ENCODE results near the gene PIP5KL1. TPM values are rescaled to one million over a fixed set of nuclear protein-coding genes. Genes with fewer than 3 reads are reported as not detected.

The PIP5KL1 gene
- total and polyA plus RNA-seq, 2 of the 4 experiments (the other 2 are of a cell fraction): 0.36 to 3.6 TPM

DNA sequence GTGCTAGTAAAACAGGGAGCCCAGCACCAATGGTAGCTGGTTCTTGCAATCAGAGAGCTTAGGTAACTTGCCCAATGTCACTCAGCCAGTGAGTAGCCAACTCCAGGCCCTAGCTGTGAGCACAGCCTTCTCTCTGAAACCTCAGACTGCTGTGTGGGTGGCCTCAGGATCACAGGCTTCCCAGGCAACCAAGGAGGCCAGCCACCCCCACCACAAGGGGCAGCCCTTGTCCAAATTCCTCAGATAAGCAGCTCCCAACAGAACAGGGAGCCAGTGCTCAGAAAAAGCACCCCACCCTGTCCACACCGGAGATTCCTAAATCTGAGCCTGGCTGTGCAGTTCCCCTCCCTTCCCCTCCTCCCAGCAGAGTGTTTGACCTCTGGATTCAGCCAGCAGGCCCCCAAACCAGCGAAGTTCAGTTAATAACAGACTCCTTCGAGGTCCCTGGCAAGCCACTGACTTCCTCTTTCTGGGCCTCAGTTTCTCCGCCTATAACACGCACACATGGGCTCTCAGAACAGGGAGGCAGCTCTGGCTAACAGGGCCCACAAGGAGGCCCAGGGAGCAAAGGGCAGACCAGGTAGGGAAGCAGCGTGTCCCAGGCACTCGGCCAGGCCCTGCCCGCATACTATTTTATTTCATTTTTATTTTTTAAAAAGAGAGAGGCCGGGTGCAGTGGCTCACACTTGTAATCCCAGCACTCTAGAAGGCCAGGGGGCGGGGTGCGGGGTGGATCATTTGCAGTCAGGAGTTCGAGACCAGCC, 47.5 kb upstream of the PIP5KL1 start:
- in situ Hi-C loops (cut with MboI; ENCODE audit: low sequenced_read_pairs): no loop called here

More for the DNA sequence above, 47.5 kb upstream of the PIP5KL1 start:
- intact Hi-C loops (cut with micrococcal nuclease) (no loop called here), dilution Hi-C loops (cut with HindIII; ENCODE audit: low sequenced_read_pairs, unreplicated experiment) (no loop called here)
- Histone ChIP-seq H3K4ac (ENCODE audit: low read depth, low read length) (peak overlapping the region; percentile 59), H2BK120ac (ENCODE audit: low read depth, low read length) (no peak overlapping the region), H3K36me3 (ENCODE audit: control insufficient read depth, insufficient read depth, low read length) (no peaks in the 10 kb centered on the region), H2BK5ac (ENCODE audit: low read depth, low read length, poor library complexity, severe bottlenecking) (peak overlapping the region; percentile 0), H4K91ac (ENCODE audit: insufficient read depth, low read depth, low read length) (peak overlapping the region; percentile 44), H3K9me1 (ENCODE audit: insufficient read depth, low read length) (peaks cover 11% of the 10 kb centered on the region; the same call in 1 of the 2 replicates), H3K79me1 (ENCODE audit: low read depth in 1 of 2, low read length in 2 of 2) (peaks cover 24 to 73% of the 10 kb centered on the region in 2 experiments), H2AK5ac (ENCODE audit: low read depth, low read length) (peak overlapping the region; percentile 56), H3K23ac (ENCODE audit: low read depth, low read length) (peak overlapping the region; percentile 23; the same call in 1 of the 2 replicates), H4K5ac (ENCODE audit: low read depth, low read length) (no peak overlapping the region), H2BK15ac (ENCODE audit: low read depth, low read length) (no peak overlapping the region), H3K9me3 (ENCODE audit: control insufficient read depth, insufficient read depth, low read length) (no peaks in the 10 kb centered on the region), H3K18ac (ENCODE audit: low read depth, low read length) (peak overlapping the region; percentile 32; the same call in 1 of the 2 replicates), H2AFZ (replicated peaks; ENCODE audit: low read length, poor library complexity) (peak overlapping the region; percentile 9), H2BK20ac (ENCODE audit: low read depth, low read length) (no peak overlapping the region), H2AK9ac (replicated peaks; ENCODE audit: low read depth, low read length, poor library complexity) (peak overlapping the region; percentile 77), H3K27me3 (ENCODE audit: control insufficient read depth, insufficient read depth, low read length) (no peaks in the 10 kb centered on the region), H3K56ac (ENCODE audit: extremely low read depth, insufficient read depth, low read length) (no peak overlapping the region), H3K27ac (ENCODE audit: insufficient read depth, low read length) (peak overlapping the region; percentile 19; the same call in 1 of the 2 replicates), H3K9ac (ENCODE audit: low read depth, low read length) (peak overlapping the region; percentile 48), H3K4me2 (ENCODE audit: low read depth, low read length) (peak overlapping the region; percentile 71), H3K4me3 (ENCODE audit: insufficient read depth, low read depth, low read length) (peak overlapping the region; percentile 0; the same call in 1 of the 2 replicates), H4K20me1 (ENCODE audit: insufficient read depth, low read length) (peaks cover 70% of the 10 kb centered on the region), H3K14ac (replicated peaks; ENCODE audit: low read depth, low read length) (peak overlapping the region; percentile 24; the same call in 1 of the 2 replicates), H4K8ac (ENCODE audit: low read depth in 2 of 2, low read length in 2 of 2) (peak overlapping the region in 1 of 2 experiments; percentile 65; a peak in 1 of 4 replicates), H3K4me1 (ENCODE audit: control insufficient read depth, insufficient read depth, low read length) (peaks cover 34% of the 10 kb centered on the region)
- TF ChIP-seq MAZ (IDR thresholded peaks at IDR 0.05; ENCODE audit: borderline replicate concordance, low read depth, low read length) (no peak; the same call in 1 of the 2 replicates), CEBPB (IDR thresholded peaks at IDR 0.05; ENCODE audit: low read depth, low read length) (peak; percentile 59), USF2 (IDR thresholded peaks at IDR 0.05; ENCODE audit: low read depth, low read length) (no peak), MAFK (IDR thresholded peaks at IDR 0.05; ENCODE audit: low read depth, low read length) (no peak), MXI1 (IDR thresholded peaks at IDR 0.05; ENCODE audit: borderline replicate concordance, low read depth, low read length) (no peak), CTCF (conservative IDR thresholded peaks at IDR 0.05; ENCODE audit: low read depth, low read length) (no peak; the same call in 1 of the 2 replicates), RAD21 (IDR thresholded peaks at IDR 0.05; ENCODE audit: low read length) (0 out of 2 replicates have a peak, but pooled peaks have one; percentile 11)
- TF ChIP-seq, protein P1, sequence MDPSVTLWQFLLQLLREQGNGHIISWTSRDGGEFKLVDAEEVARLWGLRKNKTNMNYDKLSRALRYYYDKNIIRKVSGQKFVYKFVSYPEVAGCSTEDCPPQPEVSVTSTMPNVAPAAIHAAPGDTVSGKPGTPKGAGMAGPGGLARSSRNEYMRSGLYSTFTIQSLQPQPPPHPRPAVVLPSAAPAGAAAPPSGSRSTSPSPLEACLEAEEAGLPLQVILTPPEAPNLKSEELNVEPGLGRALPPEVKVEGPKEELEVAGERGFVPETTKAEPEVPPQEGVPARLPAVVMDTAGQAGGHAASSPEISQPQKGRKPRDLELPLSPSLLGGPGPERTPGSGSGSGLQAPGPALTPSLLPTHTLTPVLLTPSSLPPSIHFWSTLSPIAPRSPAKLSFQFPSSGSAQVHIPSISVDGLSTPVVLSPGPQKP (IDR thresholded peaks at IDR 0.05; ENCODE audit: borderline replicate concordance, low read depth, low read length): no peak
- POLR2A ChIA-PET (ENCODE audit: unreplicated experiment): interaction anchor here (0.9 kb wide), 1 partner anchor 122 kb away, joined by 3 read pairs; no protein-coding TSS in a partner anchor
- 66% methylated on average over 7 of the region's 12 CpGs; no CpG with 5 or more reads in 1 of the 2 experiments for WGBS, 2 experiments (ENCODE audit: extremely low coverage in 2 of 2, insufficient read length in 1 of 2)
- peak; percentile 80 for DNase-seq
- BruUV-seq (replicated peaks): no TSS peak
- ATAC-seq (ENCODE audit: low read depth): peak; percentile 21
- CTCF ChIA-PET: interaction anchor here (0.6 to 2.2 kb wide), 4 partner anchors 12 to 140 kb away, joined by 3 to 8 read pairs (median 4); no protein-coding TSS in a partner anchor

All from IMR-90 (cell line).